ENCODE measurements around the gene CACNA2D1. TPM values are rescaled to one million over a fixed set of nuclear protein-coding genes. Genes with fewer than 3 reads are reported as not detected.

The CACNA2D1 gene
- polyA plus RNA-seq, 2 of the 4 experiments (the other 2 are of a cell fraction): 18.0 to 32.9 TPM

GRCh38 chr7:82395147-82395546, 48.4 kb downstream of the CACNA2D1 start:
- H3K4me2 ChIP-seq: no peak overlapping the region
- no peak overlapping the region for H3K4me3 ChIP-seq
- TF ChIP-seq RAD21 (conservative IDR thresholded peaks at IDR 0.05 in 1 of 2, IDR thresholded peaks at IDR 0.05 in 1 of 2) (no peak), EHF (CRISPR knock-in tag; IDR thresholded peaks at IDR 0.05) (no peak), CBX2 (IDR thresholded peaks at IDR 0.05; ENCODE audit: borderline replicate concordance, low read depth) (no peak), MYC (IDR thresholded peaks at IDR 0.05; ENCODE audit: borderline replicate concordance, low read length) (no peak), EHMT2 (IDR thresholded peaks at IDR 0.05; ENCODE audit: low read depth) (no peak), KDM5A (IDR thresholded peaks at IDR 0.05) (no peak), CBX8 (IDR thresholded peaks at IDR 0.05) (no peak)
- H3K27ac ChIP-seq: no peak overlapping the region
- no peak for ATAC-seq
- no peak for FAIRE-seq
- 93% methylated on average over 4 of the region's 4 CpGs for WGBS (ENCODE audit: missing lambda C conversion rate)
- ChIA-PET POLR2A (no interaction called here), CTCF (no interaction called here)
- H3K4me1 ChIP-seq: peaks cover 6% of the 10 kb centered on the region; the same call in 2 of the 3 replicates
- no peak for DNase-seq (ENCODE audit: low read depth in 1 of 2, low spot score in 1 of 2)
- no peaks in the 10 kb centered on the region for H3K9me3 ChIP-seq

- POLR2A ChIA-PET: no interaction called here
These were observed 49.7 kb downstream of the CACNA2D1 start for GRCh38 chr7:82393840-82394220.

GRCh38 chr7:82393076-82393839, 50.3 kb downstream of the CACNA2D1 start:
- ChIA-PET CTCF (interaction anchor here (0.6 kb wide), 1 partner anchor 784 kb away, joined by 3 read pairs; no protein-coding TSS in a partner anchor), POLR2A (no interaction called here)
- ATAC-seq (no peak), DNase-seq (ENCODE audit: low read depth in 1 of 2, low spot score in 1 of 2) (no peak), FAIRE-seq (no peak)
- Histone ChIP-seq H3K9me3 (no peaks in the 10 kb centered on the region), H3K4me3 (no peak overlapping the region), H3K27ac (no peak overlapping the region), H3K4me1 (peaks cover 6% of the 10 kb centered on the region; the same call in 2 of the 3 replicates), H3K4me2 (no peak overlapping the region)
- no peak for TF ChIP-seq ZSCAN20 (CRISPR knock-in tag; IDR thresholded peaks at IDR 0.05)
- TF ChIP-seq ZFP36 (IDR thresholded peaks at IDR 0.05; ENCODE audit: borderline replicate concordance, partially characterized antibody): no peak
- no peak for TF ChIP-seq NFE2L2 (conservative IDR thresholded peaks at IDR 0.05; ENCODE audit: low read length)
- no peak for TF ChIP-seq RFX5 (IDR thresholded peaks at IDR 0.05)
- no peak for TF ChIP-seq CHD2 (IDR thresholded peaks at IDR 0.05; ENCODE audit: low read length, partially characterized antibody)
- 71% methylated on average over 3 of the region's 4 CpGs for WGBS (ENCODE audit: missing lambda C conversion rate)

More at GRCh38 chr7:82393840-82394220, 49.7 kb downstream of the CACNA2D1 start:
- ATAC-seq: no peak
- H3K4me3 ChIP-seq: no peak overlapping the region
- H3K27ac ChIP-seq: no peak overlapping the region
- WGBS (ENCODE audit: missing lambda C conversion rate): 87% methylated on average over 2 of the region's 2 CpGs
- no peak for TF ChIP-seq FOSB (CRISPR knock-in tag; IDR thresholded peaks at IDR 0.05)
- no peak for TF ChIP-seq CHD4 (IDR thresholded peaks at IDR 0.05; ENCODE audit: borderline replicate concordance)
- no peak for TF ChIP-seq KDM5A (IDR thresholded peaks at IDR 0.05)
- TF ChIP-seq MAZ (IDR thresholded peaks at IDR 0.05; ENCODE audit: borderline replicate concordance, low read depth, low read length): no peak
- no peak for TF ChIP-seq CEBPB (IDR thresholded peaks at IDR 0.05)
- no peak for TF ChIP-seq MAX (IDR thresholded peaks at IDR 0.05)
- TF ChIP-seq ELK1 (IDR thresholded peaks at IDR 0.05; ENCODE audit: low read depth, low read length): no peak
- no peak for TF ChIP-seq ZFP36 (IDR thresholded peaks at IDR 0.05; ENCODE audit: borderline replicate concordance, partially characterized antibody)
- TF ChIP-seq HOXB5 (CRISPR knock-in tag; IDR thresholded peaks at IDR 0.05): no peak
- no peak for FAIRE-seq
- no peak overlapping the region for H3K4me2 ChIP-seq
- no peaks in the 10 kb centered on the region for H3K9me3 ChIP-seq
- CTCF ChIA-PET: no interaction called here
- DNase-seq (ENCODE audit: low read depth in 1 of 2, low spot score in 1 of 2): no peak
- H3K4me1 ChIP-seq: peaks cover 6% of the 10 kb centered on the region; the same call in 2 of the 3 replicates

GRCh38 chr7:82390936-82391335, 52.6 kb downstream of the CACNA2D1 start:
- ChIA-PET CTCF (interaction anchor here (0.9 to 1.6 kb wide), 2 partner anchors 14 to 144 kb away, joined by 3 to 4 read pairs; no protein-coding TSS in a partner anchor), POLR2A (no interaction called here)
- FAIRE-seq (no peak), ATAC-seq (no peak), DNase-seq (ENCODE audit: low read depth in 1 of 2, low spot score in 1 of 2) (no peak)
- peaks cover 12% of the 10 kb centered on the region; the same call in 2 of the 3 replicates for H3K4me1 ChIP-seq
- no peak overlapping the region for H3K4me2 ChIP-seq
- TF ChIP-seq CTCF (IDR thresholded peaks at IDR 0.05): no peak
- no peak for TF ChIP-seq BHLHE40 (IDR thresholded peaks at IDR 0.05; ENCODE audit: low read depth, low read length)
- no peaks in the 10 kb centered on the region for H3K9me3 ChIP-seq
- no peak overlapping the region for H3K4me3 ChIP-seq
- H3K27ac ChIP-seq: no peak overlapping the region
